ENCODE data around the gene PTP4A2. TPM values are rescaled to one million over a fixed set of nuclear protein-coding genes. Genes with fewer than 3 reads are reported as not detected.

Gene PTP4A2
- total and polyA plus RNA-seq, 2 donors (not counting 3 experiments of a cell fraction or from before 2014, with no cell fraction given): 74.1 to 184 TPM

GRCh38 chr1:31891280-31891679, 46.9 kb downstream of the PTP4A2 start:
- Histone ChIP-seq H3K4me2 (ENCODE audit: insufficient read depth, low read length) (no peak overlapping the region), H3K9ac (replicated peaks; ENCODE audit: extremely low read depth, insufficient read depth, low read length) (no peak overlapping the region), H2AFZ (ENCODE audit: low read depth, low read length) (no peak overlapping the region), H3K27me3 (ENCODE audit: control insufficient read depth in 2 of 2, insufficient read depth in 2 of 2, low read length in 2 of 2) (no peaks in the 10 kb centered on the region), H3K9me3 (replicated peaks; ENCODE audit: control insufficient read depth, insufficient read depth, low read length) (no peaks in the 10 kb centered on the region), H3K4me1 (ENCODE audit: control insufficient read depth, extremely low read depth, insufficient read depth, low read length) (peaks cover 9% of the 10 kb centered on the region), H3K36me3 (ENCODE audit: control insufficient read depth in 2 of 2, extremely low read depth in 1 of 2, insufficient read depth in 2 of 2, low read length in 2 of 2) (no peaks in the 10 kb centered on the region), H3K79me2 (ENCODE audit: control insufficient read depth, insufficient read depth, low read length) (no peaks in the 10 kb centered on the region), H3K4me3 (replicated peaks in 1 of 3; ENCODE audit: insufficient read depth in 1 of 3, low read depth in 1 of 3, low read length in 3 of 3) (no peak overlapping the region), H3K27ac (ENCODE audit: insufficient read depth, low read depth, low read length) (no peak overlapping the region), H3K9me1 (replicated peaks; ENCODE audit: control insufficient read depth, extremely low read depth, insufficient read depth, low read length) (no peaks in the 10 kb centered on the region), H4K20me1 (replicated peaks; ENCODE audit: control insufficient read depth, extremely low read depth, insufficient read depth, low read length) (no peaks in the 10 kb centered on the region)
- no TSS peak for BruUV-seq (replicated peaks)
- no peak for TF ChIP-seq CTCF (IDR thresholded peaks at IDR 0.05; ENCODE audit: extremely low read depth in 1 of 2, insufficient read depth in 1 of 2, low read depth in 1 of 2, low read length in 2 of 2)
- no peak for TF ChIP-seq EZH2 (IDR thresholded peaks at IDR 0.05; ENCODE audit: borderline replicate concordance, low read depth, low read length, severe bottlenecking)
- no peak for TF ChIP-seq FOS (IDR thresholded peaks at IDR 0.05; ENCODE audit: borderline replicate concordance, insufficient read depth, low read length)
- TF ChIP-seq MYC (IDR thresholded peaks at IDR 0.05; ENCODE audit: low read depth, low read length): no peak
- no peak for TF ChIP-seq POLR2A (IDR thresholded peaks at IDR 0.05; ENCODE audit: low read depth, low read length)
- no peak for TF ChIP-seq POLR2AphosphoS5 (IDR thresholded peaks at IDR 0.05; ENCODE audit: insufficient read depth, low read depth, low read length)
- no peak for TF ChIP-seq MAX (IDR thresholded peaks at IDR 0.05; ENCODE audit: insufficient read depth, insufficient read length)
- no peak for TF ChIP-seq JUN (IDR thresholded peaks at IDR 0.05; ENCODE audit: borderline replicate concordance, insufficient read depth, insufficient read length, low read depth)
- no peak for TF ChIP-seq GATA2 (IDR thresholded peaks at IDR 0.05; ENCODE audit: insufficient read depth, insufficient read length, low read depth, low read length)
- dilution Hi-C loops (cut with MboI; ENCODE audit: extremely low pct_ligation_motif_present, low sequenced_read_pairs) (no loop called here), intact Hi-C loops (cut with micrococcal nuclease) (no loop called here)
- CTCF ChIA-PET: no interaction called here
- no peak for DNase-seq (ENCODE audit: low read depth, low spot score)
- no peak for FAIRE-seq
- POLR2A ChIA-PET: no interaction called here
